Lower leg skin (tissue), 3 donors: ENCODE data around the gene WDR18.

ENCODE experiments used
- POLR2A ChIP-seq, 2 donors: fragments of 450-650 bp; IDR thresholded peaks; one replicate each; pipeline ENCODE4 v1.6.1; 2016 to 2017; ENCODE audit warnings: antibody characterized with exemption in 2 of 2, mild to moderate bottlenecking in 1 of 2, moderate library complexity in 1 of 2
- TF ChIP-seq, protein P1 (sequence below), 3 donors: fragments of 450-650 bp; IDR thresholded peaks; one replicate each; pipeline ENCODE4 v1.5.1; 2016; ENCODE audit warnings: antibody characterized with exemption in 3 of 3, mild to moderate bottlenecking in 3 of 3, moderate library complexity in 2 of 3

GRCh38 chr19:943551-944170 lies 40.5 kb upstream of the WDR18 start:
- TF ChIP-seq, protein P1, sequence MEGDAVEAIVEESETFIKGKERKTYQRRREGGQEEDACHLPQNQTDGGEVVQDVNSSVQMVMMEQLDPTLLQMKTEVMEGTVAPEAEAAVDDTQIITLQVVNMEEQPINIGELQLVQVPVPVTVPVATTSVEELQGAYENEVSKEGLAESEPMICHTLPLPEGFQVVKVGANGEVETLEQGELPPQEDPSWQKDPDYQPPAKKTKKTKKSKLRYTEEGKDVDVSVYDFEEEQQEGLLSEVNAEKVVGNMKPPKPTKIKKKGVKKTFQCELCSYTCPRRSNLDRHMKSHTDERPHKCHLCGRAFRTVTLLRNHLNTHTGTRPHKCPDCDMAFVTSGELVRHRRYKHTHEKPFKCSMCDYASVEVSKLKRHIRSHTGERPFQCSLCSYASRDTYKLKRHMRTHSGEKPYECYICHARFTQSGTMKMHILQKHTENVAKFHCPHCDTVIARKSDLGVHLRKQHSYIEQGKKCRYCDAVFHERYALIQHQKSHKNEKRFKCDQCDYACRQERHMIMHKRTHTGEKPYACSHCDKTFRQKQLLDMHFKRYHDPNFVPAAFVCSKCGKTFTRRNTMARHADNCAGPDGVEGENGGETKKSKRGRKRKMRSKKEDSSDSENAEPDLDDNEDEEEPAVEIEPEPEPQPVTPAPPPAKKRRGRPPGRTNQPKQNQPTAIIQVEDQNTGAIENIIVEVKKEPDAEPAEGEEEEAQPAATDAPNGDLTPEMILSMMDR (IDR thresholded peaks at IDR 0.05): no peak
- no peak for TF ChIP-seq POLR2A (IDR thresholded peaks at IDR 0.05)
